GM12878 (cell line): Measurements from ENCODE around the gene CPD. TPM values are rescaled to one million over a fixed set of nuclear protein-coding genes. Genes with fewer than 3 reads are reported as not detected.

ENCODE experiments used
- ATAC-seq: fragments of 200-7000 bp; cut with Tn5 transposase; 3 replicates; pipeline ENCODE4 v1.9.1; 2020; ENCODE audit warnings: mild to moderate bottlenecking, moderate library complexity
- BruUV-seq: library from RNA; stranded (reverse); fragments of 400-500 nt; replicated peaks from 2 replicates; lab custom pipeline; 2021; lab: Mats Ljungman, UMichigan
- CTCF ChIA-PET: fragments of 300-600 bp; sonication (Branson Sonifier 250); formaldehyde crosslinking; extraction: SDS; loops from one replicate; lab custom pipeline; 2021; ENCODE audit warnings: inconsistent platforms; lab: Yijun Ruan, JAX
- POLR2A ChIA-PET: fragments of 350-600 bp; formaldehyde crosslinking; extraction: SDS; loops from one replicate; lab custom pipeline; 2021; ENCODE audit warnings: inconsistent platforms; lab: Charles Lee
- RAD21 ChIA-PET: fragments of 300-600 bp; sonication (Branson Sonifier 250); formaldehyde crosslinking; loops from one replicate; lab custom pipeline; 2023; ENCODE audit warnings: antibody characterized with exemption; ENCODE audit not compliant: unreplicated experiment; lab: Charles Lee
- SMC1A ChIA-PET: fragments of 300-600 bp; sonication (Branson Sonifier 250); formaldehyde crosslinking; loops from one replicate; lab custom pipeline; 2023; ENCODE audit not compliant: unreplicated experiment, uncharacterized antibody; lab: Charles Lee
- DNase-seq: peaks from one replicate; pipeline ENCODE4 v3.0.0-alpha.2; 2011; ENCODE audit warnings: low read depth, low spot score
- FAIRE-seq: peaks from 3 replicates; lab custom pipeline; 2011; peaks lifted over from hg19 to GRCh38; lab: Jason Lieb, UNC
- H2AFZ ChIP-seq: 2 replicates; pipeline ENCODE4 v1.6.0; 2011; ENCODE audit warnings: low read depth, low read length, control low read depth; ENCODE audit not compliant: control insufficient read depth
- H3K27ac ChIP-seq: 2 replicates; pipeline ENCODE4 v1.5.1; 2011; ENCODE audit warnings: control low read depth; ENCODE audit not compliant: control insufficient read depth, insufficient read depth
- H3K27me3 ChIP-seq, 2 experiments: replicated peaks in 1 of 2; 2 replicates each; pipeline versions ENCODE4 v1.6.0 to v1.6.1; 2011; ENCODE audit warnings: low read length in 1 of 2; ENCODE audit not compliant: control insufficient read depth in 2 of 2, insufficient read depth in 2 of 2
- H3K36me3 ChIP-seq, 2 experiments: 2 replicates each; pipeline ENCODE4 v1.5.1; 2011; ENCODE audit warnings: low read length in 1 of 2; ENCODE audit not compliant: control insufficient read depth in 2 of 2, insufficient read depth in 2 of 2
- H3K4me1 ChIP-seq: 2 replicates; pipeline ENCODE4 v1.6.1; 2011; ENCODE audit warnings: mild to moderate bottlenecking, low read length, moderate library complexity, mixed read lengths; ENCODE audit not compliant: control insufficient read depth, insufficient read depth
- H3K4me2 ChIP-seq: 2 replicates; pipeline ENCODE4 v1.6.0; 2011; ENCODE audit warnings: control low read depth; ENCODE audit not compliant: control insufficient read depth, insufficient read depth
- H3K4me3 ChIP-seq: fragments of 200-600 bp; sonication (generic); 2 replicates; pipeline ENCODE4 v1.5.1; 2016
- H3K79me2 ChIP-seq: 2 replicates; pipeline ENCODE4 v1.6.0; 2011; ENCODE audit warnings: low read length; ENCODE audit not compliant: control insufficient read depth, insufficient read depth
- H3K9ac ChIP-seq: 2 replicates; pipeline ENCODE4 v1.8.0; 2011; ENCODE audit warnings: low read length, control low read depth, mixed read lengths; ENCODE audit not compliant: control insufficient read depth, insufficient read depth
- H3K9me3 ChIP-seq: replicated peaks from 3 replicates; pipeline ENCODE4 v1.5.1; 2011; ENCODE audit warnings: mild to moderate bottlenecking, low read length; ENCODE audit not compliant: control insufficient read depth, insufficient read depth
- H4K20me1 ChIP-seq: 2 replicates; pipeline ENCODE4 v1.6.0; 2011; ENCODE audit not compliant: control insufficient read depth, insufficient read depth
- ATF7 ChIP-seq: fragments of 450-650 bp; IDR thresholded peaks from 2 replicates; pipeline ENCODE4 v1.6.1; 2016; ENCODE audit warnings: low read depth, mild to moderate bottlenecking
- BRCA1 ChIP-seq: IDR thresholded peaks from 2 replicates; pipeline ENCODE4 v1.6.1; 2011; ENCODE audit warnings: low read depth, low read length, improper control_type of control experiment
- CBX3 ChIP-seq: fragments of 200-600 bp; sonication (generic); IDR thresholded peaks from 2 replicates; pipeline ENCODE4 v1.6.1; 2016; ENCODE audit warnings: low read depth, borderline replicate concordance
- IRF4 ChIP-seq: IDR thresholded peaks from 2 replicates; pipeline ENCODE4 v1.6.1; 2011; ENCODE audit warnings: low read depth, low read length
- JUNB ChIP-seq: IDR thresholded peaks from 2 replicates; pipeline ENCODE4 v1.6.1; 2016; ENCODE audit warnings: antibody characterized with exemption, mild to moderate bottlenecking
- MYC ChIP-seq: IDR thresholded peaks from 2 replicates; pipeline ENCODE4 v1.6.1; 2011; ENCODE audit warnings: mild to moderate bottlenecking, low read length, moderate library complexity, inconsistent platforms; ENCODE audit not compliant: insufficient read depth, insufficient replicate concordance, insufficient read length, severe bottlenecking
- NFYB ChIP-seq: IDR thresholded peaks from 2 replicates; pipeline ENCODE4 v1.6.1; 2011; ENCODE audit warnings: low read depth, mild to moderate bottlenecking, low read length, improper control_type of control experiment, moderate library complexity; ENCODE audit not compliant: insufficient read depth
- RUNX3 ChIP-seq: IDR thresholded peaks from 2 replicates; pipeline ENCODE4 v1.6.1; 2012; ENCODE audit warnings: low read length, inconsistent platforms
- TCF3 ChIP-seq: IDR thresholded peaks from 2 replicates; pipeline ENCODE4 v1.6.1; 2012; ENCODE audit warnings: low read depth, mild to moderate bottlenecking, low read length, borderline replicate concordance; ENCODE audit not compliant: insufficient read depth
- WGBS: methylation state at CpG from one replicate; pipeline ENCODE4 v1.1.6; 2016; ENCODE audit warnings: low lambda C conversion rate; ENCODE audit not compliant: insufficient replicate concordance, insufficient coverage; ENCODE audit errors: missing lambda C conversion rate; 5-methylcytosine and 5-hydroxymethylcytosine counted together
- in situ Hi-C: fragments of 300-500 bp; cut with MboI; formaldehyde crosslinking; loops from 9 replicates; pipeline ENCODE4 v1.14.3; 2018; ENCODE audit warnings: mixed read lengths
- intact Hi-C: fragments of 100-400 bp; cut with micrococcal nuclease; formaldehyde crosslinking; loops from one replicate; pipeline ENCODE4 v1.14.2; 2022; ENCODE audit not compliant: unreplicated experiment
- polyA plus RNA-seq, 11 experiments: library from polyadenylated mRNA; depleted of rRNA in 4 of 11; unstranded in 6 of 11; stranded (reverse) in 5 of 11; fragments of >200 nt; fragmentation: Nextera tagmentation in 4 of 11; fragmentation: Illumina TruSeq in 1 of 11; extraction: Ambion mirVana in 4 of 11; extraction: Trizol in 1 of 11; gene quantifications; 1 replicate in 1 of 11; 2 replicates in 10 of 11; pipeline versions ENCODE4 v1.2.1 to v1.2.3, GENCODE V29; 2011 to 2016; ENCODE audit warnings: inconsistent platforms in 2 of 11, missing spikeins in 2 of 11, low read depth in 1 of 11
- total RNA-seq, 4 experiments: library from RNA; depleted of rRNA in 3 of 4; stranded (reverse); fragments of >200 nt in 3 of 4; fragmentation: Illumina TruSeq in 1 of 4; extraction: Trizol in 1 of 4; gene quantifications; 2 replicates each; pipeline versions ENCODE4 v1.2.1 to v1.2.3, GENCODE V29; 2013 to 2021
- TF ChIP-seq, protein P1 (sequence below): fragments of 150-350 bp; IDR thresholded peaks from 2 replicates; pipeline ENCODE4 v1.6.1; 2016; ENCODE audit warnings: low read depth, low read length

Gene CPD
- total and polyA plus RNA-seq, 10 of the 15 experiments (the other 5 are each of a cell fraction or from before 2014, with no cell fraction given): 3.5 to 24.2 (median 15.7) TPM

- H3K4me3 ChIP-seq: no peak overlapping the region
- intact Hi-C loops (no loop called here), in situ Hi-C loops (no loop called here)
- CTCF ChIA-PET: interaction anchor here (1.1 to 1.6 kb wide), 4 partner anchors 9 to 241 kb away, joined by 3 to 7 read pairs (median 4); partner anchors contain the start of gene TMIGD1
- FAIRE-seq: no peak
- no peaks in the 10 kb centered on the region for H3K27me3 ChIP-seq
- H3K36me3 ChIP-seq: no peaks in the 10 kb centered on the region
- peaks cover 6% of the 10 kb centered on the region for H3K4me1 ChIP-seq
- H3K9ac ChIP-seq: no peak overlapping the region
- H3K79me2 ChIP-seq: no peaks in the 10 kb centered on the region
- DNase-seq: no peak
- peak; percentile 88 for ATAC-seq
- H4K20me1 ChIP-seq: no peaks in the 10 kb centered on the region
- H3K9me3 ChIP-seq: no peaks in the 10 kb centered on the region
- SMC1A ChIA-PET: interaction anchor here (0.8 to 1.9 kb wide), 4 partner anchors 9 to 370 kb away, joined by 3 to 6 read pairs (median 4); no protein-coding TSS in a partner anchor
- H2AFZ ChIP-seq: no peak overlapping the region; the same call in 1 of the 2 replicates
- H3K4me2 ChIP-seq: no peak overlapping the region
- BruUV-seq: no TSS peak
- 78% methylated on average over 4 of the region's 4 CpGs for WGBS
- TF ChIP-seq, protein P1, sequence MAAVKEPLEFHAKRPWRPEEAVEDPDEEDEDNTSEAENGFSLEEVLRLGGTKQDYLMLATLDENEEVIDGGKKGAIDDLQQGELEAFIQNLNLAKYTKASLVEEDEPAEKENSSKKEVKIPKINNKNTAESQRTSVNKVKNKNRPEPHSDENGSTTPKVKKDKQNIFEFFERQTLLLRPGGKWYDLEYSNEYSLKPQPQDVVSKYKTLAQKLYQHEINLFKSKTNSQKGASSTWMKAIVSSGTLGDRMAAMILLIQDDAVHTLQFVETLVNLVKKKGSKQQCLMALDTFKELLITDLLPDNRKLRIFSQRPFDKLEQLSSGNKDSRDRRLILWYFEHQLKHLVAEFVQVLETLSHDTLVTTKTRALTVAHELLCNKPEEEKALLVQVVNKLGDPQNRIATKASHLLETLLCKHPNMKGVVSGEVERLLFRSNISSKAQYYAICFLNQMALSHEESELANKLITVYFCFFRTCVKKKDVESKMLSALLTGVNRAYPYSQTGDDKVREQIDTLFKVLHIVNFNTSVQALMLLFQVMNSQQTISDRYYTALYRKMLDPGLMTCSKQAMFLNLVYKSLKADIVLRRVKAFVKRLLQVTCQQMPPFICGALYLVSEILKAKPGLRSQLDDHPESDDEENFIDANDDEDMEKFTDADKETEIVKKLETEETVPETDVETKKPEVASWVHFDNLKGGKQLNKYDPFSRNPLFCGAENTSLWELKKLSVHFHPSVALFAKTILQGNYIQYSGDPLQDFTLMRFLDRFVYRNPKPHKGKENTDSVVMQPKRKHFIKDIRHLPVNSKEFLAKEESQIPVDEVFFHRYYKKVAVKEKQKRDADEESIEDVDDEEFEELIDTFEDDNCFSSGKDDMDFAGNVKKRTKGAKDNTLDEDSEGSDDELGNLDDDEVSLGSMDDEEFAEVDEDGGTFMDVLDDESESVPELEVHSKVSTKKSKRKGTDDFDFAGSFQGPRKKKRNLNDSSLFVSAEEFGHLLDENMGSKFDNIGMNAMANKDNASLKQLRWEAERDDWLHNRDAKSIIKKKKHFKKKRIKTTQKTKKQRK: no peak
- TF ChIP-seq TCF3: no peak
- TF ChIP-seq RUNX3: peak; percentile 30; the same call in 1 of the 2 replicates
- TF ChIP-seq IRF4: peak; percentile 54; the same call in 1 of the 2 replicates
- peak; percentile 52 for TF ChIP-seq JUNB
- no peak for TF ChIP-seq ATF7
- TF ChIP-seq MYC: no peak
- no peak for TF ChIP-seq CBX3
- TF ChIP-seq BRCA1: no peak
- TF ChIP-seq NFYB: no peak
- RAD21 ChIA-PET: interaction anchor here (0.5 to 2.0 kb wide), 4 partner anchors 21 to 604 kb away, joined by 3 to 6 read pairs (median 4); partner anchors contain the start of gene GOSR1
- POLR2A ChIA-PET: no interaction called here
- H3K27ac ChIP-seq: no peak overlapping the region
Observed at GRCh38 chr17:30345527-30346075, 33.1 kb upstream of the CPD start.
